Chondrocyte (in vitro differentiated cells): ENCODE results near the gene MMP14. TPM values are rescaled to one million over a fixed set of nuclear protein-coding genes. Genes with fewer than 3 reads are reported as not detected.
"Not testable (repeated sequence)": the region's sequence is repeated elsewhere in the genome, so short reads cannot be mapped to it uniquely, and the experiment has no call there.

Experiments
- DNase-seq: peaks from one replicate; pipeline ENCODE4 v3.0.0; 2021; ENCODE audit warnings: mixed read lengths, low spot score
- H3K27ac Mint-ChIP-seq: one replicate; pipeline ENCODE4 v1.8.0; 2021; ENCODE audit warnings: mild to moderate bottlenecking, moderate library complexity, mixed read lengths; ENCODE audit not compliant: unreplicated experiment
- H3K27me3 Mint-ChIP-seq: 2 replicates; pipeline ENCODE4 v1.8.0; 2021; ENCODE audit warnings: low read depth, mixed read lengths
- H3K36me3 Mint-ChIP-seq: 2 replicates; pipeline ENCODE4 v1.8.0; 2021; ENCODE audit warnings: low read depth, mixed read lengths
- H3K4me1 Mint-ChIP-seq: 2 replicates; pipeline ENCODE4 v1.8.0; 2021; ENCODE audit warnings: low read depth, mild to moderate bottlenecking, mixed read lengths
- H3K4me3 Mint-ChIP-seq: one replicate; pipeline ENCODE4 v1.8.0; 2021; ENCODE audit warnings: mild to moderate bottlenecking, moderate library complexity, mixed read lengths; ENCODE audit not compliant: unreplicated experiment
- H3K9me3 Mint-ChIP-seq: 2 replicates; pipeline ENCODE4 v1.8.0; 2021; ENCODE audit warnings: low read depth, mixed read lengths
- long read RNA-seq: library from polyadenylated mRNA; stranded (forward); transcript quantifications from one replicate; pipeline ENCODE4 v2.0.0, GENCODE V29; 2021
- total RNA-seq: library from RNA; stranded (reverse); gene quantifications from 3 replicates; pipeline ENCODE4 v1.2.1, GENCODE V29; 2021
- TF ChIP-seq, protein P1 (sequence below): fragments of 200-600 bp; sonication (generic); IDR thresholded peaks from 2 replicates; pipeline ENCODE4 v1.5.0; 2021; ENCODE audit warnings: antibody characterized with exemption, mild to moderate bottlenecking, moderate library complexity

MMP14 gene
- total RNA-seq = 486 to 1,030 TPM (median 987 TPM) in 3 replicates
- long read RNA-seq, transcript MMP14-201 (10 exons, 3,732 nt) = major isoform, 23 of 66 reads
- long read RNA-seq, partial matches to known transcripts = 4 of 66 reads
- long read RNA-seq, other reads (novel, unspliced or antisense) = 39 of 66 reads

DNA sequence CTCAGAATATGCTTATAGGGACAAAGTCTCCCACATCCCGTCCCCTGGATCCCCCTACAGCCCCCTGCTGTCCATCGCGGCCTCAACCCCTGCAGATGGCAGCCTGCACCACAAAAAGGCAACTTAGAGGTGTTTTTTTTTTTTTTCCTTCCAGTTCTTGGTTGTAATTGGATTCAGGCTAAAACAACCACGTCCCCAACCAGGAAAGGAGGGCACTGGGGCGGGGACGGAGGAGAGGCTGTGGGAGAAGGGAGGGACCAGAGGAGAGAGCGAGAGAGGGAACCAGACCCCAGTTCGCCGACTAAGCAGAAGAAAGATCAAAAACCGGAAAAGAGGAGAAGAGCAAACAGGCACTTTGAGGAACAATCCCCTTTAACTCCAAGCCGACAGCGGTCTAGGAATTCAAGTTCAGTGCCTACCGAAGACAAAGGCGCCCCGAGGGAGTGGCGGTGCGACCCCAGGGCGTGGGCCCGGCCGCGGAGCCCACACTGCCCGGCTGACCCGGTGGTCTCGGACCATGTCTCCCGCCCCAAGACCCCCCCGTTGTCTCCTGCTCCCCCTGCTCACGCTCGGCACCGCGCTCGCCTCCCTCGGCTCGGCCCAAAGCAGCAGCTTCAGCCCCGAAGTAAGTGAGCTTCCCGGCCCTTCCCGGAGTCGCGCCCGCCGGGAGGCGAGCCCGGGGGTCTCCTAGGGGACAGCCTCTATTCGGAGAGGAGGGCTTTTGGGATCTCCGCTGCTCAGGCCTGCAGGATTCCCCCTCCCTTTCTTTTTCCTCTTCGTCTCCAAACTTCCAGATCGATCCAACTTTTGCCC, at the start of gene MMP14:
Gene MMP14, plus strand, starts transcription at position 285 of the 813 bp plus-strand sequence. Its CDS starts 233 bp downstream, at position 518.
- Mint-ChIP-seq H3K36me3 (peaks cover 19% of the 10 kb centered on the region), H3K27me3 (no peaks in the 10 kb centered on the region), H3K4me3 (peak within 1 kb of the TSS; percentile 100), H3K9me3 (no peaks in the 10 kb centered on the region), H3K27ac (peak within 1 kb of the TSS; percentile 99), H3K4me1 (peaks cover 47% of the 10 kb centered on the region)
- DNase-seq = no peak
- TF ChIP-seq, protein P1, sequence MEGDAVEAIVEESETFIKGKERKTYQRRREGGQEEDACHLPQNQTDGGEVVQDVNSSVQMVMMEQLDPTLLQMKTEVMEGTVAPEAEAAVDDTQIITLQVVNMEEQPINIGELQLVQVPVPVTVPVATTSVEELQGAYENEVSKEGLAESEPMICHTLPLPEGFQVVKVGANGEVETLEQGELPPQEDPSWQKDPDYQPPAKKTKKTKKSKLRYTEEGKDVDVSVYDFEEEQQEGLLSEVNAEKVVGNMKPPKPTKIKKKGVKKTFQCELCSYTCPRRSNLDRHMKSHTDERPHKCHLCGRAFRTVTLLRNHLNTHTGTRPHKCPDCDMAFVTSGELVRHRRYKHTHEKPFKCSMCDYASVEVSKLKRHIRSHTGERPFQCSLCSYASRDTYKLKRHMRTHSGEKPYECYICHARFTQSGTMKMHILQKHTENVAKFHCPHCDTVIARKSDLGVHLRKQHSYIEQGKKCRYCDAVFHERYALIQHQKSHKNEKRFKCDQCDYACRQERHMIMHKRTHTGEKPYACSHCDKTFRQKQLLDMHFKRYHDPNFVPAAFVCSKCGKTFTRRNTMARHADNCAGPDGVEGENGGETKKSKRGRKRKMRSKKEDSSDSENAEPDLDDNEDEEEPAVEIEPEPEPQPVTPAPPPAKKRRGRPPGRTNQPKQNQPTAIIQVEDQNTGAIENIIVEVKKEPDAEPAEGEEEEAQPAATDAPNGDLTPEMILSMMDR = peak; percentile 82

DNA sequence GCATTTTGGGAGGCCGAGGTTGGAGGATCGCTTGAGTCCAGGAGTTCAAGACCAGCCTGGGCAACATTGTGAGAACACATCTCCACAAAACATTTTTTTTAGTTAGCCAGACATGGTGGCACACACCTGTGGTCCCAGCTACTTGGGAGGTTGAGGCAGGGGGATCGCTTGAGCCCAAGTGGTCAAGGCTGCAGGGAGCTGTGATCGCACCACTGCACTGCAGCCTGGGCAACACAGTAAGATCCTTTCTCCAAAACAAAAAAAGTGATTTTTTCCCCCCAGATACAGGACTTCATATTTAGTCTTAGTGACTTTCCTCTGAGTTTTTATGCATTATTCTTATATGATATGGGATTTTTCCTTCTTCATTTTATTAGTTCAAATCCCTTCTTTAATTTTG, 49.7 kb upstream of the MMP14 start:
- TF ChIP-seq, protein P1 = no peak
- H3K27ac Mint-ChIP-seq = no peak overlapping the region
- no peaks in the 10 kb centered on the region for H3K27me3 Mint-ChIP-seq
- H3K4me1 Mint-ChIP-seq = peaks cover under 1% of the 10 kb centered on the region
- H3K36me3 Mint-ChIP-seq = no peaks in the 10 kb centered on the region
- DNase-seq = no peak
- H3K9me3 Mint-ChIP-seq = no peaks in the 10 kb centered on the region
- no peak overlapping the region for H3K4me3 Mint-ChIP-seq

GRCh38 chr14:22791301-22791700, 45.1 kb upstream of the MMP14 start:
- H3K27ac Mint-ChIP-seq = no peak overlapping the region
- H3K36me3 Mint-ChIP-seq = peaks cover 1% of the 10 kb centered on the region
- TF ChIP-seq, protein P1 = no peak

GRCh38 chr14:22792158-22792557, 44.2 kb upstream of the MMP14 start:
- H3K9me3 Mint-ChIP-seq = no peaks in the 10 kb centered on the region
- no peak overlapping the region for H3K4me3 Mint-ChIP-seq
- peaks cover 7% of the 10 kb centered on the region for H3K27me3 Mint-ChIP-seq
- TF ChIP-seq, protein P1 = no peak
- peaks cover 1% of the 10 kb centered on the region for H3K36me3 Mint-ChIP-seq
- H3K4me1 Mint-ChIP-seq = no peaks in the 10 kb centered on the region
- no peak overlapping the region for H3K27ac Mint-ChIP-seq
- no peak for DNase-seq

More at GRCh38 chr14:22791301-22791700, 45.1 kb upstream of the MMP14 start:
- Mint-ChIP-seq H3K4me3 (no peak overlapping the region), H3K9me3 (no peaks in the 10 kb centered on the region), H3K27me3 (peaks cover 2% of the 10 kb centered on the region), H3K4me1 (no peaks in the 10 kb centered on the region)
- no peak for DNase-seq

GRCh38 chr14:22793550-22793949, 42.8 kb upstream of the MMP14 start:
- H3K27ac Mint-ChIP-seq, H3K36me3 Mint-ChIP-seq, H3K9me3 Mint-ChIP-seq, H3K4me3 Mint-ChIP-seq, H3K27me3 Mint-ChIP-seq, H3K4me1 Mint-ChIP-seq, DNase-seq: not testable (repeated sequence)
